ENCODE results near the gene C3orf20.

C3orf20 gene

DNA sequence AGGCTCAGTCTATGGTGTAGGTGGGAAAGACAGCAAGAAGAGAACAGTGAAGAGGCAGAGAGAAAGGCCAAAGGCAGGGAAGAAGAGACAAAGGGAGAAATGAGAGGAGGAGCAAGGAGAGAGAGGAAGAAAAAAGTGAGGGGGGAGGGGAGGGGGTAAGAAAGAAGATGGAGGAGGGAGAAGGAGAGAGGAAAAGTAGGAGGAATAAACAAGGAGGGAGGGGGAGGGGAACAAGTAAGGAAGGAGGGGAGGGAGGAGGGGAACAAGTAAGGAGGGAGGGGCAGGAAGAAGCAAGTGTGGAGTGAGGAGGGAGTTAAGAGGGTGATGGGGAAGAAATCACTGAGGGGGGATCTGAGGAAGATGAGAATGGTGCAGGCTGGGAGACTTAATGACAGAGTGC lies 98.3 kb downstream of the C3orf20 start:
- Histone ChIP-seq H3K4me3 (ENCODE audit: low read depth, low read length) (no peak overlapping the region), H3K36me3 (ENCODE audit: insufficient read depth, low read length) (no peaks in the 10 kb centered on the region), H3K4me1 (ENCODE audit: control insufficient read depth, insufficient read depth, low read length, unreplicated experiment) (no peaks in the 10 kb centered on the region), H3K27me3 (ENCODE audit: insufficient read depth, low read length) (peaks cover 19% of the 10 kb centered on the region; the same call in 1 of the 2 replicates), H3K27ac (ENCODE audit: low read depth, low read length) (no peak overlapping the region), H2AFZ (ENCODE audit: low read length, unreplicated experiment) (no peak overlapping the region), H3K79me2 (ENCODE audit: control insufficient read depth, insufficient read depth, low read length, unreplicated experiment) (no peaks in the 10 kb centered on the region)

DNA sequence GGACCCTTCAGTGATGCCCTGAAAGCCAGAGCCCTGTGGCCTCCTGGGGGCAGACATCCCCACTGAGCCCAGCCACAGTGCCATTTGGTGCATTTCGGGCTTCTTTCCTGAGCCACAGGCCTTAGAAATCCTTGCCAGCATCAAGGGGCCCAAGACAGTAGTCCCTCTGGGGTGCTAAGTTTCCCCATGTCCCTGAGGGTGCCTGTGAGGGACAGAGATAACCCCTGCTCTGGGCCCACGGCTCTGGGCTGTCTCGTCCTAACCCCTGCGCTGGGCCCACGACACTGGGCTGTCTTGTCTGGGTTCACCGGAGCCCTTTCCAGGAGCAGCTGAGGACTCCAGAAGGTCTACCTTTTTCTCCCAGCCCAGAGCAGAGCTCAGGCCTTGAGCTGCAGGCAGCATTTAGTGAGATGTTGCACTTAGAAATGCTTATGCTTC lies 98.8 kb downstream of the C3orf20 start:
- Histone ChIP-seq H3K4me1 (ENCODE audit: control insufficient read depth, insufficient read depth, low read length, unreplicated experiment) (no peaks in the 10 kb centered on the region), H3K27me3 (ENCODE audit: insufficient read depth, low read length) (peaks cover 19% of the 10 kb centered on the region; the same call in 1 of the 2 replicates), H3K79me2 (ENCODE audit: control insufficient read depth, insufficient read depth, low read length, unreplicated experiment) (no peaks in the 10 kb centered on the region), H2AFZ (ENCODE audit: low read length, unreplicated experiment) (no peak overlapping the region), H3K27ac (ENCODE audit: low read depth, low read length) (no peak overlapping the region), H3K4me3 (ENCODE audit: low read depth, low read length) (no peak overlapping the region), H3K36me3 (ENCODE audit: insufficient read depth, low read length) (no peaks in the 10 kb centered on the region)

DNA sequence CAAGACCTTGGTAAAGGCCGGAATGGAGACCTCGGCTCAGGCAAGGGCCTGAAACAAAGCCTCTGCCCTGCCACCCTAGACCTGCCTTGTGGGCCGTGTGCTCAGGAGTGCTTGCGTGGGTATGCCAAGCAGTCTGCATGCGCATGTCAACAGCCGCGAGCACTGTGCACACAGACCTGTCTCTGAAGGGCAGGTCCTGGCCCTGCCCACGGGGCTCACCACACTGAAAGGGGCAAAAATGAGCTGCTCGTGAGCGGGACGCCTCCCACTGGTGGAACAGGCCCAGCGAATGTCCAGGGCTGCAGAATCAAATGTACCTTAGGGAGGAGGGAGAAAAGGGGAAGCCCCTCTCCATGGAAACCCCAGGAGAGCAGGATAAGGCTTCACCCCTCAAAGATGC lies 99.5 kb downstream of the C3orf20 start:
- Histone ChIP-seq H3K4me1 (ENCODE audit: control insufficient read depth, insufficient read depth, low read length, unreplicated experiment) (no peaks in the 10 kb centered on the region), H3K27ac (ENCODE audit: low read depth, low read length) (no peak overlapping the region), H3K27me3 (ENCODE audit: insufficient read depth, low read length) (peaks cover 19% of the 10 kb centered on the region; the same call in 1 of the 2 replicates), H2AFZ (ENCODE audit: low read length, unreplicated experiment) (no peak overlapping the region), H3K79me2 (ENCODE audit: control insufficient read depth, insufficient read depth, low read length, unreplicated experiment) (no peaks in the 10 kb centered on the region), H3K36me3 (ENCODE audit: insufficient read depth, low read length) (no peaks in the 10 kb centered on the region), H3K4me3 (ENCODE audit: low read depth, low read length) (no peak overlapping the region)

DNA sequence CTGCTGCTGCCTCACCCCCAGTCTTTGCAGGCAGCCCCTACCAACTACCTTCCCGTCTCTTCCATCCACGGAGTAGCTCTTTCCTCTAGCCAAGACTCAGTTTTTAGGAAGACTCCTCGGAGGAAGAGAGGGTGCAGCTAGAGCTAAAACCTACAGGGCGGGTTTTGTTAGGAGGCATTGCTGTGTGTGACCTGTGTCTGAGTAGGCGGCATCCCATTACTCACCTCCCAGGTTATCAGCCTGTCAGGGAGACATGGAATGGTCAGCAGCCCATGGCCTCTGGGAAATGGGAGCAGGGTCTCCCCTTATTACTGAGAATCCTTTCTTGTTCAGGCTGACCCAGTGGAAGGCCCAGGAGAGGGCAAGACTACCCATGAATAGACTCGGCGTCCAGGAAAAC lies 100.1 kb downstream of the C3orf20 start:
- H3K27me3 ChIP-seq (ENCODE audit: insufficient read depth, low read length), result peaks cover 19% of the 10 kb centered on the region; the same call in 1 of the 2 replicates
- no peak overlapping the region for H2AFZ ChIP-seq (ENCODE audit: low read length, unreplicated experiment)
- no peaks in the 10 kb centered on the region for H3K4me1 ChIP-seq (ENCODE audit: control insufficient read depth, insufficient read depth, low read length, unreplicated experiment)
- no peak overlapping the region for H3K27ac ChIP-seq (ENCODE audit: low read depth, low read length)
- H3K4me3 ChIP-seq (ENCODE audit: low read depth, low read length), result no peak overlapping the region
- no peaks in the 10 kb centered on the region for H3K79me2 ChIP-seq (ENCODE audit: control insufficient read depth, insufficient read depth, low read length, unreplicated experiment)
- no peaks in the 10 kb centered on the region for H3K36me3 ChIP-seq (ENCODE audit: insufficient read depth, low read length)

DNA sequence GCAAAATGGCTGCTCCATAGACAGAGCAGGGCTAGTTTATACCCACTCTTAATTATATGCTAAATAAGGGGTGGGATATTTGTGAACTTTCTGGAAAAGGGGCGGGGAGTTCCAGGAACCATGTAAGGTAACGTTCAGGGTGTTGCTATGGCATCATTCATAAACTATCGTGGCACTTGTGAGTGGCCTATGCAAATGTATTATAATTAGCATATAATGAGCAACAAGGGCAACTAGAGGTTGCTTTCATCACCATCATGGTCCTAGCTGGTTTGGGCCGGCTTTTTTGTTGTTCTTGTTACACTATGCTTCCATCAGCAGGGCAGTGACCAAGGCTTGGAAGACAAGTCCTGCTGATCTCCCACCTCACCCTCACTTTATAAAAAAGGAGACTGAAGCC lies 100.6 kb downstream of the C3orf20 start:
- H3K27ac ChIP-seq (ENCODE audit: low read depth, low read length), result no peak overlapping the region
- H3K27me3 ChIP-seq (ENCODE audit: insufficient read depth, low read length), result peaks cover 19% of the 10 kb centered on the region; the same call in 1 of the 2 replicates
- H3K4me3 ChIP-seq (ENCODE audit: low read depth, low read length), result no peak overlapping the region

DNA sequence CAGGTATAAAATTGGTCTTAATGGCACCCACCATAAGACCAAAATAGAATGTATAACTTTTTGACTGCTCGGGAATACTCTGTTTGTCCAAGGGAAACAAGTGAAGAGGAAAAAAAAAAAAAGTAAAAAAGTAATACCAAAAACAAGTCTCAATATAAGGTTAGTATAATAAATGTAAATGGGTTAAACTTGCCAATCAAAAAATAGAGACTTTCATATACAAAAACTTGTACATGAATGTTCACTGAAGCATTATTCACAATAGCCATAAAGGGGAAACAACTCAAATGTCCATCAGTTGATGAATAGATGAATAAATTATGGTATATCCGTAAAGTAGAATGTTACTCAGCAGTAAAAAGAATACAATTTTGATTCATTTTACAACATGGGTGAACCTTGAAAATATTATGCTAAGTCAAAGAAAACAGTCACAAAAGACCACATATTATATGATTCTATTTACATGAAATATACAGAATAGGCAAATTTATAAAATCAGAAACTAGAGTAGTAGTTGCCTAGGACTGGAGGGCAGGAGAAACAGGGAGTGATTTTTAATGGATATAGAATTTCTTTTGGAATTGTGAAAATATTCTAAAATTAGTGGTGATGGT lies 104.2 kb downstream of the C3orf20 start:
- Histone ChIP-seq H3K79me2 (ENCODE audit: control insufficient read depth, insufficient read depth, low read length, unreplicated experiment) (no peaks in the 10 kb centered on the region), H3K36me3 (ENCODE audit: insufficient read depth, low read length) (no peaks in the 10 kb centered on the region), H3K4me3 (ENCODE audit: low read depth, low read length) (no peak overlapping the region), H3K27me3 (ENCODE audit: insufficient read depth, low read length) (peaks cover 19% of the 10 kb centered on the region; the same call in 1 of the 2 replicates), H3K27ac (ENCODE audit: low read depth, low read length) (no peak overlapping the region), H2AFZ (ENCODE audit: low read length, unreplicated experiment) (no peak overlapping the region), H3K4me1 (ENCODE audit: control insufficient read depth, insufficient read depth, low read length, unreplicated experiment) (no peaks in the 10 kb centered on the region)

More for the DNA sequence above, 100.6 kb downstream of the C3orf20 start:
- Histone ChIP-seq H3K79me2 (ENCODE audit: control insufficient read depth, insufficient read depth, low read length, unreplicated experiment) (no peaks in the 10 kb centered on the region), H3K4me1 (ENCODE audit: control insufficient read depth, insufficient read depth, low read length, unreplicated experiment) (no peaks in the 10 kb centered on the region), H2AFZ (ENCODE audit: low read length, unreplicated experiment) (no peak overlapping the region), H3K36me3 (ENCODE audit: insufficient read depth, low read length) (no peaks in the 10 kb centered on the region)

DNA sequence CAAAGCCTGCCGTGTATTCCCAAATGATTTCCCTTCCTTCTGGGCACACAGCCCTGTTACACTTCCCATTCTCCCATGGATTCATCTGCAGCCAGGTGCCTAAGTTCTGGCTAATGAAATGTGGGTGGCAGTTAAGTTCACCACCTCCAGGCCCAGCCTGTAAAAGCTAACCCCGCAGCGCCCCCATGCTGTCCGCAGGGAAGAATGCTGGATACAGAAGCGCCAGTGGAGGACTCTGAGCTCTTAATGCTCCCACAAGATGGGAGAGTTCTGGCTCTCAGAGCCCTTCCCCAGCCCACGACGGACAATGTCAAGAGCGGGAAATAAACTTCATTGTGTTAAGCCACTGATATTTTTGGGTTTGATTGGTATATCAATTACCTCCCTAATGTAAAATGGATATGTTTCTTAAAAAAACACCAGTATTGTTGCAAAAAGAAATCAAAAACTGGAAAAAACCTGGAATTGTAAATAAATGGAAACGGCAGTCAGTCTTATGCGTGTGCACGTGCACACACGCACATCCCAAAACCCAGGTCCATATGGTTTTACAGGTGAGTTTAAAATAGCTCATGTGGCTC lies 106.1 kb downstream of the C3orf20 start:
- Histone ChIP-seq H3K4me3 (ENCODE audit: low read depth, low read length) (no peak overlapping the region), H2AFZ (ENCODE audit: low read length, unreplicated experiment) (no peak overlapping the region), H3K4me1 (ENCODE audit: control insufficient read depth, insufficient read depth, low read length, unreplicated experiment) (no peaks in the 10 kb centered on the region), H3K79me2 (ENCODE audit: control insufficient read depth, insufficient read depth, low read length, unreplicated experiment) (no peaks in the 10 kb centered on the region), H3K27me3 (ENCODE audit: insufficient read depth, low read length) (peaks cover 27% of the 10 kb centered on the region), H3K27ac (ENCODE audit: low read depth, low read length) (no peak overlapping the region), H3K36me3 (ENCODE audit: insufficient read depth, low read length) (no peaks in the 10 kb centered on the region)

DNA sequence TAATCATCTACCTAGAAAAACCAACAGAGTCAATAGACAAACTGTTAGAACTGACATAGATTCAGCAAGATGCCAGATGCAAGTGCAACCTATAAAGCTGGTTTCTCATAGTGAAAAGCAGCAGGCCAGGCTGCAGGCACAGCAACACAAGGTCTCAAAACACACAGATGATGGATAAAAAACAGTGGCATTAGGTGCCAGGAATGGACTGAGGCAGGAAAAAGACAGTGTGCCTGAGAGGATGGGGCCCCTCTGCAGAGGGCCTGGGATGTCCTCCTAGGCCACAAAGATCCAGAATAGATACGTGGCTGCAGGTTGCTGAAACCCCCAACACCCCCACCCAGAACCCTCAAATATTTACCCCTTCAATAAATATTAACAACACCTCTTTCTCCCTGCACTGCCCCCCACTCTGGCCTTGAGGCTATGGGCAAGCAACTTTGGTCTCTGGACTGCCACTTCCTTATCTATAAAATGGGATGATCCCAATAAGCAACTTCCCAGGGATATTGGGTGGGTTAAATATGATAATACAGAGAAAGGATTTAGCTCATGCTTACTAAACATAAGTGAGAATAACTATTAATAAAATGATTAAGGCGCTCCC lies 108.6 kb downstream of the C3orf20 start:
- no peak overlapping the region for H3K4me3 ChIP-seq (ENCODE audit: low read depth, low read length)

DNA sequence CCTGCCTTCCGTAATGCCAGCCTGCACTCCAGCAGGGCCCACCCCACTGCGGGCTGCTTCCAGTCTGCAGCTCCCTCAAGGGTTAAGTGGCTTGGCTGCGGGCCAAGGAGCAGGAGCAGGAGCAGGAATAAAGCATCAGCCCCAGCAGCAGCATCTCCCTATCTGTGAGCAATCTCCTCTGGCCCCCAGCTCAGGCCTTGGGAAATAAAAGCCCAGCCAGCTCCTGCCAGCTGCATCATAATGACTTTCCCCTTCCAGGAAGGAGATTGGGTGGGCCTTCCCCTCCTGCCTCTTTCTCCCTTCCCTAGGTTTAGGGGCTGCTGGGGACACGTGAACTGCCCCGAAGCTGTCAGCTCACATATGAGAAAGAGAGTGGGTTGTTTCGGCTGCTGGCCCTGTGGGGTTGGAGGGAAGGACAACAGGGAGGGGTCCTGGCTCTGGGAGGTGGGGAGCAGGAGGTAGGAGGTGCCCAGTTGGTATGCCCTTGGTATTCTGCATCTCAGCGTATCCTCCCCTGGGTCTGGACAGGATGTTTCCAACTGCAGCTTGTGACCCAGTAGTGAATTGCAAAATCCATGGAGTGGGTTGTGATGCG lies 109.2 kb downstream of the C3orf20 start:
- no peaks in the 10 kb centered on the region for H3K4me1 ChIP-seq (ENCODE audit: control insufficient read depth, insufficient read depth, low read length, unreplicated experiment)
- H3K27me3 ChIP-seq (ENCODE audit: insufficient read depth, low read length), result peaks cover 43% of the 10 kb centered on the region
- no peak overlapping the region for H3K4me3 ChIP-seq (ENCODE audit: low read depth, low read length)
- H2AFZ ChIP-seq (ENCODE audit: low read length, unreplicated experiment), result no peak overlapping the region
- no peak overlapping the region for H3K27ac ChIP-seq (ENCODE audit: low read depth, low read length)
- H3K79me2 ChIP-seq (ENCODE audit: control insufficient read depth, insufficient read depth, low read length, unreplicated experiment), result no peaks in the 10 kb centered on the region
- no peaks in the 10 kb centered on the region for H3K36me3 ChIP-seq (ENCODE audit: insufficient read depth, low read length)

More for the DNA sequence above, 108.6 kb downstream of the C3orf20 start:
- Histone ChIP-seq H3K27ac (ENCODE audit: low read depth, low read length) (no peak overlapping the region), H2AFZ (ENCODE audit: low read length, unreplicated experiment) (no peak overlapping the region), H3K79me2 (ENCODE audit: control insufficient read depth, insufficient read depth, low read length, unreplicated experiment) (no peaks in the 10 kb centered on the region), H3K36me3 (ENCODE audit: insufficient read depth, low read length) (no peaks in the 10 kb centered on the region), H3K4me1 (ENCODE audit: control insufficient read depth, insufficient read depth, low read length, unreplicated experiment) (no peaks in the 10 kb centered on the region), H3K27me3 (ENCODE audit: insufficient read depth, low read length) (peaks cover 37% of the 10 kb centered on the region)

DNA sequence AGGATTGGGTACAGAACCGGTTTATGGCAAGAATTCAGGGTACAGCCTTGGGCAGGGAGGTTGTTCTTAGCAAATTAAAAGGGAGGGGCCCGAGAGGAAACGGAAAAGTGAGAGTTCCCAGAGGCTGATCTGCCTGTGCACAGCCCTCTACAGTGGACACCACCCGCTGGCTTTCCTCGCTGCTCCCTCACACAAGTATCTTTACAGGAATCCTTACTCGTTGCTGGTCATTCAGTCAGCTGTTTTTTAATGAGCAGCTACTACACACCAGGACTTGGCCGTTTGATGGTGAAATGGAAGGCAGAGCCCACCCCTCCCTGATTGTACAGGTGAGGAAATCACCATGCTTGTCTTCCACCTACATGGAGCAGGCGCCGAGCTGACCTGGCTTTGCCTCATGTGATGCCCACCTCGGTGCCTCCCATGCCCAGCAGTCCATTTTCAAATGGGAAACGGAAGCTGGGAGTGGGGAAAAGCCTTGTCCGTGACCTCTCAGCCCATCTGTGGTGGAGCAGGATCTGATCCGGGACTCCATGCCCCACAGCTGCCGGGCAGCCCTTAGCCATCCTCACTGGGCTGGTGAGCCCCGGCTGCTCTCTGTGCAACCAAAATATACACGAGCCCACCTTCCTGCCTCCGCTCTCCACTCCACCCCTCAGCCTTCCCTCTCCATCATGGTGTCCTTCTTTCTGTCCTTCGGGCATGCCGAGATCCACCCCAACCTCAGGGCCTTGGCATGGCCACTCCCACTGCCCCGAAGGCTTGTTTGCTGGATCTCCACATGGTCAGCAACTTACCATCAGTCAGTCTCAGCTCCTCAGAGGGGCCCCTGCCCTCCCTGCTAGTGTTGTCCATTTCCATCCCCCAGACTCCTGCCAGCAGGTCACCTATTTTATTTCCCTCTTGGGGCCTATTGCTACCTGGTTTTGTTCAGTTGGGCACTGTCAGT lies 110.5 kb downstream of the C3orf20 start:
- Histone ChIP-seq H3K4me3 (ENCODE audit: low read depth, low read length) (no peak overlapping the region), H3K27me3 (ENCODE audit: insufficient read depth, low read length) (peaks cover 52% of the 10 kb centered on the region), H3K79me2 (ENCODE audit: control insufficient read depth, insufficient read depth, low read length, unreplicated experiment) (no peaks in the 10 kb centered on the region), H3K27ac (ENCODE audit: low read depth, low read length) (no peak overlapping the region), H3K4me1 (ENCODE audit: control insufficient read depth, insufficient read depth, low read length, unreplicated experiment) (no peaks in the 10 kb centered on the region), H3K36me3 (ENCODE audit: insufficient read depth, low read length) (no peaks in the 10 kb centered on the region), H2AFZ (ENCODE audit: low read length, unreplicated experiment) (no peak overlapping the region)

Data from ACC112 (cell line).